ENCODE measurements around the gene ARID3A. TPM values are rescaled to one million over a fixed set of nuclear protein-coding genes. Genes with fewer than 3 reads are reported as not detected.

ARID3A gene
- total RNA-seq, 1 donor from 2014 or later = 149 TPM

- no peak overlapping the region for H3K4me3 Mint-ChIP-seq (ENCODE audit: low read depth)
- no peaks in the 10 kb centered on the region for H3K4me1 Mint-ChIP-seq (ENCODE audit: low read depth)
- TF ChIP-seq CTCF (IDR thresholded peaks at IDR 0.05; ENCODE audit: unreplicated experiment) = no peak
- DNase-seq (ENCODE audit: low spot score, unreplicated experiment) = no peak
- no peak overlapping the region for H3K27ac Mint-ChIP-seq
- no peaks in the 10 kb centered on the region for H3K27me3 Mint-ChIP-seq
- H3K36me3 Mint-ChIP-seq (ENCODE audit: insufficient read depth) = peaks cover 28% of the 10 kb centered on the region
- H3K9me3 Mint-ChIP-seq (ENCODE audit: low read depth) = peaks cover 3% of the 10 kb centered on the region
Observed at GRCh38 chr19:971795-972194, 46.0 kb downstream of the ARID3A start.

- Mint-ChIP-seq H3K27ac (no peak overlapping the region), H3K4me3 (ENCODE audit: low read depth) (no peak overlapping the region), H3K9me3 (ENCODE audit: low read depth) (peaks cover 3% of the 10 kb centered on the region), H3K36me3 (ENCODE audit: insufficient read depth) (peaks cover 25% of the 10 kb centered on the region), H3K4me1 (ENCODE audit: low read depth) (no peaks in the 10 kb centered on the region), H3K27me3 (no peaks in the 10 kb centered on the region)
- no peak for DNase-seq (ENCODE audit: low spot score, unreplicated experiment)
- no peak for TF ChIP-seq CTCF (IDR thresholded peaks at IDR 0.05; ENCODE audit: unreplicated experiment)
Observed at GRCh38 chr19:972281-972680, 46.4 kb downstream of the ARID3A start.

- Mint-ChIP-seq H3K9me3 (ENCODE audit: low read depth) (peaks cover 3% of the 10 kb centered on the region), H3K27me3 (no peaks in the 10 kb centered on the region), H3K27ac (no peak overlapping the region), H3K4me3 (ENCODE audit: low read depth) (no peak overlapping the region), H3K4me1 (ENCODE audit: low read depth) (no peaks in the 10 kb centered on the region), H3K36me3 (ENCODE audit: insufficient read depth) (peaks cover 16% of the 10 kb centered on the region)
- no peak for TF ChIP-seq CTCF (IDR thresholded peaks at IDR 0.05; ENCODE audit: unreplicated experiment)
- no peak for DNase-seq (ENCODE audit: low spot score, unreplicated experiment)
Observed at GRCh38 chr19:973726-974563, 48.1 kb downstream of the ARID3A start.

GRCh38 chr19:974564-975257 is 48.9 kb downstream of the ARID3A start:
- TF ChIP-seq CTCF (IDR thresholded peaks at IDR 0.05; ENCODE audit: unreplicated experiment) = no peak
- Mint-ChIP-seq H3K27me3 (no peaks in the 10 kb centered on the region), H3K27ac (peak overlapping the region; percentile 24), H3K4me3 (ENCODE audit: low read depth) (no peak overlapping the region), H3K36me3 (ENCODE audit: insufficient read depth) (peaks cover 13% of the 10 kb centered on the region), H3K4me1 (ENCODE audit: low read depth) (peaks cover 2% of the 10 kb centered on the region), H3K9me3 (ENCODE audit: low read depth) (peaks cover 3% of the 10 kb centered on the region)
- no peak for DNase-seq (ENCODE audit: low spot score, unreplicated experiment)

GRCh38 chr19:976476-976875 is 50.6 kb downstream of the ARID3A start:
- no peak for DNase-seq (ENCODE audit: low spot score, unreplicated experiment)
- no peak for TF ChIP-seq CTCF (IDR thresholded peaks at IDR 0.05; ENCODE audit: unreplicated experiment)
- H3K4me3 Mint-ChIP-seq (ENCODE audit: low read depth) = no peak overlapping the region
- H3K9me3 Mint-ChIP-seq (ENCODE audit: low read depth) = no peaks in the 10 kb centered on the region
- H3K4me1 Mint-ChIP-seq (ENCODE audit: low read depth) = peaks cover 10% of the 10 kb centered on the region
- no peak overlapping the region for H3K27ac Mint-ChIP-seq
- H3K27me3 Mint-ChIP-seq = no peaks in the 10 kb centered on the region
- H3K36me3 Mint-ChIP-seq (ENCODE audit: insufficient read depth) = peaks cover 3% of the 10 kb centered on the region
